Liver (tissue), 3 donors: ENCODE results near the gene TDRD6.

Source experiments
- CTCF ChIP-seq: fragments of 150-350 bp; IDR thresholded peaks from 2 replicates; pipeline ENCODE4 v1.5.1; 2017; ENCODE audit warnings: improper control_type of control experiment, low read depth, low read length; ENCODE audit not compliant: missing input control
- EGR1 ChIP-seq, 2 donors: IDR thresholded peaks; 2 replicates each; pipeline ENCODE4 v1.6.1; 2016 to 2018; ENCODE audit warnings: antibody characterized with exemption in 2 of 2, low read depth in 2 of 2
- FOXA1 ChIP-seq: IDR thresholded peaks from 2 replicates; pipeline ENCODE4 v1.6.1; 2016; ENCODE audit warnings: antibody characterized with exemption
- GABPA ChIP-seq, 2 donors: IDR thresholded peaks in 1 of 2; conservative IDR thresholded peaks in 1 of 2; 2 replicates each; pipeline ENCODE4 v1.6.1; 2016; ENCODE audit warnings: antibody characterized with exemption in 2 of 2, mild to moderate bottlenecking in 1 of 2, moderate library complexity in 1 of 2
- MAX ChIP-seq: IDR thresholded peaks from 2 replicates; pipeline ENCODE4 v1.6.1; 2016; ENCODE audit warnings: antibody characterized with exemption
- RAD21 ChIP-seq, 2 donors: IDR thresholded peaks; 2 replicates each; pipeline ENCODE4 v1.6.1; 2016; ENCODE audit warnings: antibody characterized with exemption in 2 of 2, mild to moderate bottlenecking in 2 of 2
- REST ChIP-seq: IDR thresholded peaks from 2 replicates; pipeline ENCODE4 v1.6.1; 2016; ENCODE audit warnings: antibody characterized with exemption, mild to moderate bottlenecking
- SP1 ChIP-seq: IDR thresholded peaks from 2 replicates; pipeline ENCODE4 v1.6.1; 2018; ENCODE audit warnings: antibody characterized with exemption, mild to moderate bottlenecking
- TAF1 ChIP-seq: conservative IDR thresholded peaks from 2 replicates; pipeline ENCODE4 v1.6.1; 2016; ENCODE audit warnings: antibody characterized with exemption, mild to moderate bottlenecking
- YY1 ChIP-seq: IDR thresholded peaks from 2 replicates; pipeline ENCODE4 v1.6.1; 2016; ENCODE audit warnings: antibody characterized with exemption, mild to moderate bottlenecking
- ZBTB33 ChIP-seq: IDR thresholded peaks from 2 replicates; pipeline ENCODE4 v1.6.1; 2016; ENCODE audit warnings: antibody characterized with exemption
- donor health status: healthy.
- donor health status: healthy.

GRCh38 chr6:46661483-46661882 lies 26.2 kb upstream of the TDRD6 start:
- TF ChIP-seq FOXA1, result no peak
- TF ChIP-seq YY1, result no peak
- no peak for TF ChIP-seq CTCF
- TF ChIP-seq ZBTB33, result no peak
- no peak for TF ChIP-seq MAX
- no peak for TF ChIP-seq TAF1
- TF ChIP-seq RAD21 (IDR thresholded peaks at IDR 0.05), result no peak
- TF ChIP-seq REST, result no peak
- no peak for TF ChIP-seq SP1
- TF ChIP-seq EGR1 (IDR thresholded peaks at IDR 0.05; ENCODE audit: low read depth in 2 of 2), result no peak
- TF ChIP-seq GABPA (IDR thresholded peaks at IDR 0.05 in 1 of 2, conservative IDR thresholded peaks at IDR 0.05 in 1 of 2), result no peak
